Stimulated activated CD8-positive, alpha-beta memory T cell treated with anti-CD3 and anti-CD28 coated beads, Interleukin-7, amount 100 ng/mL, for 4 hours (primary cell): Measurements from ENCODE around the gene HECA.

ENCODE experiments used
- DNase-seq, 2 donors: peaks; one replicate each; pipeline ENCODE4 v3.0.0-alpha.2; 2020; ENCODE audit warnings: low read depth in 2 of 2

The HECA gene

DNA sequence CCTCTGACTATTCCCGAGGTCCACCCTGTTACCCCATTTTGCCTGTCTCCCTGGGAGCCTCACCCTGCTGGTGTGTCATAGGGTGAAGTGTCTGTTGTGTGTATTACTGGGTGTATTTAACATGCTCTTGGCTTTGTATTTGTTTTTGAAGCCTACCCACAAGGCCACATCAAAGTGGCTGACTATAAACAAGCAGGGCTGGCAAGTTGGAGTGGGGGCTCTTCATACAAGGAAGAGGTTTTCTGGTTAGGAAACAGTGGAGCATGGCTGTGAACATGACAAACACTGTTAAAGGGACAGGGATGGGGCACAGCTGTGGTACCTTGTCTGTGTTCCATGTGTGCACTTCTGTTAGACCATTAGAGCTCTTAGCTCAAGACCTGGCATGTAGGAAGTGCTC is 26.3 kb downstream of the HECA start:
- DNase-seq, result peak; percentile 37 to 48

DNA sequence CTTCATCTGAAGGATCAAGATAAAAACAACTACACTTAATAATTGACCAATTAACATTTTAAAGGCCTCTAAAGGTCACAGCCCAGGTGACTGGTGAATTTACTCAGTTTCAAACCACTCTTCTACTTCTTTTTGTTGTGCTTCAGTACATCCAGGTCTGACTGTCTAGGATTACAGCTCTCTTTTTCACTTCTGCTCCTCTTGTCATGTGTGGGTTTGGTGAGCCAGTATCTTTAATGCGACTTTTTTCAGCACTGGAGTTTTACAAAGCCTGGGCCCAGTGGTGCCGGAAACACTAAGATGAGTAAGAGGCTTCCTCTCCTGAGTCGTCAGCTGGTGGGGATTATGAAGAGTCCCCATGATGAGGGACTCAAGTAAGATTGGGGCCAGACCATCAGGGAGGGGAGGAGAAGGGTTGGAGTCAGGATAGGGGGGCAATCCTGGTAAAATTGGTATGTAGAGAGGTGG is 27.0 kb downstream of the HECA start:
- DNase-seq, result peak; percentile 52 to 67

DNA sequence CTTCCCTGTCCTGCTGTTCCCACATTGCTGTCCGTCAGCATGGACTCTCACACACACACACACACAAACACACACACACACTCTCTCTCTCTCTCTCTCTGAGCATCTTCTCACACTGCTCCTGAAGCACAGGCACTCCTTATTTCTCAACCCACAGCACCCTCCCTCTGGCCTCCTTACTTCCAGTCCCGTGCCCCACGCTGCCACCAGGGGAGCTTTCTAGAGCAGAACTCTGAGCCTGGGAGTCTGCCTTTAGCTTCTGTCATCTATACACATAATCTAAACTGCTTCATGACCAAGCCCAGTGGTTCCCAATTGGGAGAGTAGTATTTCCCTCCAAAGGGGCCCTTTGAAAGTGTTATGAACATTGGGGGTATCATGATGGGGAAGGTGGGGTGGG is 29.1 kb downstream of the HECA start:
- no peak for DNase-seq

GRCh38 chr6:139165324-139165723 is 30.4 kb downstream of the HECA start:
- DNase-seq, result no peak

- DNase-seq, result no peak
Observed at GRCh38 chr6:139166238-139166955, 31.5 kb downstream of the HECA start.

DNA sequence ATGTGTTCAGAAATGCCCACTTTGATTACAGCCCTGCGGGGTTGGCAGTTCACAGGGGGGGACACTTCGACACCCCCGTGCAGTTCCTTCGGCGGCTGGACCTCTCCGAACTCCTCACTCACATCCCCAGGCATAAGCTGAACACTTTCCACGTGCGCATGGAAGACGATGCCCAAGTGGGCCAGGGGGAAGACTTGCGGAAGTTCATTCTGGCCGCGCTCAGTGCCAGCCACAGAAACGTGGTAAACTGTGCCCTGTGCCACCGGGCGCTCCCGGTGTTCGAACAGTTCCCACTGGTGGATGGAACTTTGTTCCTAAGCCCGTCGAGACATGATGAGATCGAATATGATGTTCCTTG is 32.1 kb downstream of the HECA start:
- no peak for DNase-seq

DNA sequence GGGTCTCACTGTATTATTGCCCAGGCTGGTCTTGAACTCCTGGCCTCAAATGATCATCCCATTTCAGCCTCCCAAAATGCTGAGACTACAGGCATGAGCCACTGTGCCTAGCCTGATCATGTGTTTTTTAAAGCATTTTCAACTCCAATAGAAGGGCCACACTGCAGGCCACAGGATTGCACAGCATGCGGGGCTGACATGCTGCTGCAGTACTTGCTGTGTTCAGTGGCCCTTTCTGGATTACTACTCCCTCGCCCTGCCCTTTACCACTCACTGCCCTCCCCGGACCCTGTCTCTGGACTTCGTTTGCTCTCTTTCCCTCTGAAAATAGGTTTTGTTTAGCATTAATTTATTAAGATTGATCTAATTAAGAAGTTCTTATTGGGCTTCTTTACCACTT is 37.3 kb downstream of the HECA start:
- DNase-seq, result no peak

DNA sequence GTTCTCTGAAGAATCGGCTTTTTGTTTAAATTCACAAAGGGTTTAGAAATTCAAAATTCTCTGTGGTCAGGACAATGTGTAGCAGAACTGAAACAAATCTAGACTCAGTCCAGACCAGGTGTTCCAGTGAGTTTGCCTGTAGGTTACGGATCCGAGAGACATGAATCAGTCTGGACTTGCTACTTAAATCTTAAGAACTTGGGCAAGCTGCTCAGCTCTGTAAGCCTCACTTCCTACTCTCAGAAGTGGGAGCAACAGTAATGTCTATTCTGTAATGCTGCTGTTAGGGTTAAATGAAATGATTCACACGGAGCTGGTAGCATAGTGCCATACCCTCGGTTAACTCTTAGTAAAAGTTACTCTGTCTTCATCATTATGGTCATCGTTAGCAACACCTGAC is 37.7 kb downstream of the HECA start:
- DNase-seq, result no peak

GRCh38 chr6:139173172-139173571 is 38.3 kb downstream of the HECA start:
- DNase-seq, result peak in 1 of 2 donors; percentile 17

DNA sequence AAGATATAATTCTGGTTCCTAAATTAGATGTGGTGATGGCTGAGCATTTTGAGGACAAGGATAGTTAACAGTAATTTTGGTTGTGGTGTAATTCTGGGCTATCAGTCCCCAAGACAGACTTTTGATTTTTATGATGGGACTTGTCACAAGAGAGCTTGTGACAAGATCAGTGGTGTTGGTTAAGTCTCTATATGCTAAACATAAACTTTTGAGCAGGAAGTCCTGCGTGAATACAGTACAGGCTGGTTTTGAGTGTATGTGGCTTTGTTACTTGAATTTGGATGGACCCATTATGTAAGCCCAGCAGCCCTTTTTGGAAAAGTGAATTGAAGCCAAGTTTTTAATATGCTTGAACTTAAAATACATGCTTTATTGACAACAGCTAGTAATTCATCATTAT is 38.9 kb downstream of the HECA start:
- no peak for DNase-seq

- no peak for DNase-seq
Observed at GRCh38 chr6:139174961-139175360, 40.1 kb downstream of the HECA start.

DNA sequence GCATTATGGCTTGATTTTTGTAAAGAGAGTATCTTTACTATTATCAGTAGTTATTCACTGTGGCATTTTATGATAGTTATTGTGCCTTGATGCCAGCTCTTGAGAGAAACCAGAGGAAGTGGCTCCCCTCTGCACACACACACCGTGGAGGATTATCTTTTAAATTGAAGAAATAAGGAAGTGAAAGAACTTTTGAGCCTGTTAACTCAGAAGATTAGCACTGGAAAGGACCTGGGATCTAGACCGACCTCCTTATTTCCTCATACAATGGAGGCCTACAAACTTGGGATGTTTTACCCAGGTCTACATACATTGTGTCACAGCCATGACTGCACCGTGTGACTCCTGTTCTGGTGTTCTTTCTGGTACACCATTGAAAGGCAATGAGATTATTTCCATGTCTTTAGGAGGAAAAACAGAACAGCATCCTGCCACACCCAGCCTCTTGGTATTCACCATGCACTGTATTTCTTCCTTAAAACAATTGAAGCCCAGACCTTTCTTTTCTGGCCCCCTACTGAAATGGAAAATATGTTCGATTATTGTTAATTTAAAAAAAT is 40.6 kb downstream of the HECA start:
- DNase-seq, result no peak

GRCh38 chr6:139181236-139181635 is 46.4 kb downstream of the HECA start:
- DNase-seq, result no peak

DNA sequence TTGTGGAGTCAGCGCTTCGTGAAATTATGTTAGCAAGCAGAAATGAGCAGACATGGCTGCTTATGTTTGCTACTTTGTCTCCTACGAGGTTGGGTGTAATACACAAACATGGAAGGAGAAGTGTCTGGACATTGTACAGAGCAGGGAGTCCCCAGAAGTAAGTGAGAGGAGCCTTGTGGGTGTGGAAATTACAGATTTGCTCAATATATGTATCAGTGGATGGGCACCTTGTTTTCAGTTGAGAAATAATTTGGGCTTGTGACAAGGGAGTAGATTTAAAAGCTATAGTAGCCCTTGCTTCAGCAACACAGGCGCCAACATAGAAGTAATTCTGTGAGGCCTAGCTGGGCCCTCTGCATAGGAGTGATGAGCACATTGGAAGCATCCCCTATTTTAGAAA is 49.2 kb downstream of the HECA start:
- DNase-seq, result no peak

DNA sequence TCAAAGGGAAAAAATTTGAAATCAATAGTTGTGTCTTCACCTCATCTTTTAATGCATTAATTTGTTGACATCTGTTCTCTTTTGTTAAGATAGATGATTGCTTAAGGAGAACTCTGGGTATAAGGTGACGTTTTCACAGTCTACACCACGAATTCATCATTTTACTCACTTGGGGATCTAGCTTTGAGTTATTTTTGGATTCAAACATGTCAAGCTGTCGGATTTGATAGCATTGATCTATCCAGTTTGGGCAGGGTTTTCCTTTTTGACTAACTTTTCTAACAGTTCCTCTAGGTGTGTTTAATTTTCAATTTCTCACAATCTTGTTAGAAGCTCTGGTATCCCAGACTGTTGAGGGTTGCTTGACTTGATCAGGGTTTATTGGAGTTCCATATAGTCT is 49.6 kb downstream of the HECA start:
- no peak for DNase-seq

DNA sequence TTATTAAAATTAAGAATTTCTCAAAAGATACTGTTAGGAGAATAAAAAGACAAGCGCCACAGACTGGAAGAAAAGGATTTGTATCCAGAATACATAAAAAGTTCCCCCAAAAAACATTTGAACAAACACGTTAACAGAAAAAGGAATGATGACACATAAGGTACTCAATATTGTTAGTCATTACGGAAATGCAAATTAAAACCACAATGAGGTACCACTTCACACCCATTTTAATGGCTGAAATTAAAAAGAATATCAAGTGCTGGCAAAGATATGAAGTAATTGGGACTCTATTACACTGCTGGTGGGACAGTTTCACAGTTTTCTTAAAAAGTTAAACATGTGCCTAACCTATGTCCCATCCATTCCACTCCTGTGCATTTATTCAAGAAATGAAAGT is 51.4 kb downstream of the HECA start:
- no peak for DNase-seq

- no peak for DNase-seq
Observed at GRCh38 chr6:139186692-139187091, 51.8 kb downstream of the HECA start.

DNA sequence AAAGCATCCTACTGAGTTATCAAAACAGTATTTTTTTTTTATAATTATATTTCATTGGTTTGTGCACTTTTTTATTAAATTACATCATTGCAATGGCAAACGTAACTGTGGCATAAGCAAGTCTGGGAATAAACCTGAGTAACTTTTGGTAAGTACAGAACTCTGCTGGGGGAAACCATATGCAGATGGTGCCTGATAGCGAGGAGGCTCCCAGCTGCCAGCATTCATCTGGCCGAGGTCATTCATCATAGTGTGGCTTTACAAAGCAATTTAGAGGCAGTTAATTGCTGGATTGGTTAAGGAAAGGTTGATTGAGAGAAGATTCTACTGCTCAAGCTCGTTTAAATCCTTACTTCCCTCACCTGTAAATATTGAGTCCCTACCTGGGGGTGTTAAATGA is 52.6 kb downstream of the HECA start:
- no peak for DNase-seq

DNA sequence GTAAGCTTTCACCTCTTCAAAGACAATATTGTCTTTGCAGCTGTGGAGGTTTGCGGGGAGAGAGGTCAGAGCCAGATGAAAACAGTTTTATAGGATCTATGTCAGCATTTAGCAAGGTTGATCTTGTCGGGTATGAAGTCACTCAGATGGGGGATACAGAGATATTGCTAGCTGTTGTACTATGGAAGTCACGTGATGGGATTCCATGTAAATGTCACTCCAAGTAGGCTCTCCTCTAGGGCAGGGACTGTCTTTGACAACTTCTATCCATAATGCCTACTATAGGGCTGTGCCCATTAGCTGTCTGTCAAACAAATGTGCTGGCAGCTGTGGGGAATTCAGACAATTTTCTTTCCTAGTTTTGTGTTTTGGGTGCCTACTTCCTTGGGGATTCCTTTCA is 54.8 kb downstream of the HECA start:
- DNase-seq, result no peak

GRCh38 chr6:139194740-139195139 is 59.9 kb downstream of the HECA start:
- DNase-seq, result no peak

GRCh38 chr6:139198529-139199288 is 63.8 kb downstream of the HECA start:
- no peak for DNase-seq

GRCh38 chr6:139201378-139201777 is 66.5 kb downstream of the HECA start:
- DNase-seq, result no peak

DNA sequence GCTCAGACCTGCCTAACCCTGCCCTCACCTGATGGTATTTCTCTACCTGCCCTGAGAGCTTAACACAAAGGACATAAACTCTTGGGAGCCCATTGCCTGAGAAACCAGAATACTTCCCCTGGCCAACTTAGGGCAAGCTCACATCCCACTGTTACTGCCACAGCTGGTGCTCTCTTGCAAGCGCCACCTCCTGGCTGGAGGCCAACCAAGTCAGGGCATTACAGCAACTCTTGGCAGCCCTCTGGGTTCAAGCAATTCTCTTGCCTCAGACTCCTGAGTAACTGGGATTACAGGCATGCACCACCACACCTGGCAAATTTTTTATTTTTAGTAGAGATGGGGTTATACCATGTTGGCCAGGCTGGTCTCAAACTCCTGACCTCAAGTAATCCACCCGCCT is 70.1 kb downstream of the HECA start:
- no peak for DNase-seq
